HG03060 (cell line): ENCODE results near the gene FGGY.

Source experiments
- ATAC-seq: cut with Tn5 transposase; IDR thresholded peaks from one replicate; pipeline ENCODE4 v1.9.1; 2021; ENCODE audit warnings: low read depth, moderate number of reproducible peaks; ENCODE audit not compliant: unreplicated experiment

Gene FGGY

DNA sequence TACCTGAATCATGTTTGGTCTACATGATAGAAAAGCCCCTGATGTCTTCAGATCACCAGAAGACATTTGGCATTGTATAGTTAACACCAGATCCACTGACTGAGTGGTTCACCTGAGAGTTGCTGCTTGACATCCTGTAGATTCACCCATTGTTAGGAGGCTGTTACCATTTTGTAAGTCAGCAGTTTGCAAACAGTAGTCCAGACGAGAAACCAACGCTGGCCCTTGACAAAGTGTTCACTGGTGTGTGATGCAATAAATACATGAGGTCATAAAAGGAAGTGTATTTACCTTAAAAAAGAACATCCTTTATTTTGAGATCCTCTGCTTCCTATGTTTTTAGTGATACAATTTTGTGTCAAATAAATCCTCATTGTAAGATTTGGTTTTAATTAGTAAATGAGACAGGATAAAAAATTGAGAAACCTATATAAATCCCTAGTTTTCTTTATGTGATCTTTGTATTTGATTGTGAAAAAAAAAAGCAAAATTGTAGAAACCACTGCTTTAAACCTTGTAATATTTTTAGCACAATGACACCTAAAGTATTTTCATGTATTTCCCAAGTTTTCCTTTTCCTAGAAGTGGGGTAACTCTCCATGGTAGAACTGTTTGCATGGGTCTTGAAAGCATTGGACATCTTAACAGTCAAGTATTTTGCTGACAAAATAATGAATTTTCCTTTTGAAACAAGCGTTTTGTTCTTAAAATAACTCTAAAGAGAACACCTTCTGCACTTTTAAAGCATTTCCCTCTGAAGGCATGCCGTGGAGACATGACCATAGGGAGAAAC, 204.3 kb downstream of the FGGY start:
- no peak for ATAC-seq

DNA sequence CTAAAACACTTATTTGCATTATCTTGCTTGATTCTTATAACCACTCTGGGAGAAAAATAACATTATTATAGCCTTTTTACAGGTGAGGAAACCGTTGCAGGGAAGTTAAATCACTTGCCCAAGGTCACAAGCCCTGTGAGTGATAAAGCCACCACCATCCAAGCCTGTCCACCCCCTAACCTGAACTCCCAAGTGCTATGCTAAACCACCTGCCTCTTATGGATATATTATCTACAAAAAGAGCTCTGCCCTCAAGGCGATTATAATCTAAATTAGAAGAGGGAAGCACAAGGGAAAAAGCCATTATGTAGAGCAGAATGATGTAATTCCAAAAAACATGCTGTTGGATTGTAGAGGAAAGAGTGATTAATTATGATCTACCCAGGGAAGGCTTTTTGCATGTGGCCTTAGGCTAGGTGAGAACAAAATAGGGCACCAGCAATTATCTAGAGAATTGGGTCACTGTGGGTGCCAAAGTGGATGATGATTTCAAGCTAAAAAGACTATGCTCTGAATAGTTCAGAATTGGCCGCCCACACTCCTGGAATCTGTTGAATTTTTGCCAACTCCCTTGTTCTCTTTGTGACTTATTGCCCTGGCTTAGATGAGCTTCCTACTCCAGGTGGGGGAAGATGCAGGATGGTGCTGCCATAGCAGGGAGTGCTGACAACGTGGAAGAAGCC, 205.3 kb downstream of the FGGY start:
- no peak for ATAC-seq

- no peak for ATAC-seq
Measured at GRCh38 chr1:59504276-59504675, 207.4 kb downstream of the FGGY start.

GRCh38 chr1:59505596-59506028, 208.7 kb downstream of the FGGY start:
- ATAC-seq: no peak

- ATAC-seq: peak; percentile 71
Measured at GRCh38 chr1:59506952-59507351, 210.1 kb downstream of the FGGY start.

DNA sequence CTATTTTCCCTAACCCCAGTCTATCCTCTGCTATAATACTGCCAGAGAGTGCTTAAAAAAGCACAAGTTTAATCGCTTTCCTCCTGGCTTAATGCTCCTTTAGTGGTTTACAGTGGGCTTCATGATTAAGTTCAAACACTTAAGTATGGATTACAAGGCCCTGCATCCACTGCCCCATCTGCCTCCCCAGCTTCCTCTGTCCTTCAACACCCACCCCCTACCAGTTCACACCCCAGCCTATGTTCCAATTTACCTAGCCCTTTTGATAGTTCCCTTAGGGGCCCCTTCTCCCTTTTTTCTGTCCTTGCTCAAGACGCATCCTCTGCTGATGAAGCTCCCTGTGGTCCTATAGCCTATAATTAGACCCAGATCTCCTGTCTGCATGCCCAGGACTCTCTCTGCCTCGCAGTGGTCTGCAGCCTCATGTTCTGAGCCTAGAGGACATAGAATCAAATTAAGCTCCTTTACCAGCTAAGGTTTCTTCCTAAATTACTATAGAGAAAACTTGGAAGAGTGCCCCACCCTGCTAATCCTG, 212.5 kb downstream of the FGGY start:
- no peak for ATAC-seq

DNA sequence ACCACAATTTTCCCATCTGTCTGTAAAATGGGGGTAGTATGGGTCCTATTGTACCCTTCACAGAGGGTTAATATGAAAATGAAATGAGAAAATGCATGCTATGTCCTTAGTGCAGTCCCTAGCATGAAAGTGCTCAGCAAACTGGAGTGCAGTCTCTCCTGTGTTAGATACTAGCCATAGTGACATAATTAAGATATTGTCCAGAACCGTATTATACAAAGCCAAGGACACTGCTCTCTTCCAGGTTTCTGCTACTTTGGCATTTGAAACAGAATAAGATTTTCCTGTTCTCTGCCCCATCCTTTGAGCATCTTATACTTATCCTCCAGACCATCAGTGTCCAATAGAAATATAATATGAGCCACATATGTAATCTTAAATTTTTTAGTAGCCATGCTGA, 213.4 kb downstream of the FGGY start:
- no peak for ATAC-seq

- ATAC-seq: no peak
Measured at GRCh38 chr1:59511476-59512465, 214.9 kb downstream of the FGGY start.

DNA sequence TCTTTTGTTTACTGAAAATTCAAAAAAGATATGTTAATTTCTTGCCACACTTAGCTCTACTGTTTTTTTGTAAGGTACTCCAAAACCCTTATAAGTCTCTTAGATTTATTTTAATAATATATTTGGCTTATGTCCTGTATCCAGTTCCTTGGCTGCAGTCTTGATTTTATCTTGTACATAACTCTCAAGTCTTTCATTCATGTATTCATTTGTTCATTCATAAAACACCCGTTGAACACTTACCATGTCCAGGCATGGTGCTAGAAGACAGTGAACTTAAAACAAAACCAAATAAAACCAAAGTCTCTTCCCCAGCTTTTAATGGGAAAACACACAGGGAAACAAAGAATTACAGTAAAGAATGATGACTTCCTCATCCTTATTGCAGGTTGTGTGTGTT, 215.8 kb downstream of the FGGY start:
- no peak for ATAC-seq

- no peak for ATAC-seq
Measured at GRCh38 chr1:59514061-59514909, 217.4 kb downstream of the FGGY start.

- ATAC-seq: no peak
Measured at GRCh38 chr1:59516881-59517280, 220.0 kb downstream of the FGGY start.

DNA sequence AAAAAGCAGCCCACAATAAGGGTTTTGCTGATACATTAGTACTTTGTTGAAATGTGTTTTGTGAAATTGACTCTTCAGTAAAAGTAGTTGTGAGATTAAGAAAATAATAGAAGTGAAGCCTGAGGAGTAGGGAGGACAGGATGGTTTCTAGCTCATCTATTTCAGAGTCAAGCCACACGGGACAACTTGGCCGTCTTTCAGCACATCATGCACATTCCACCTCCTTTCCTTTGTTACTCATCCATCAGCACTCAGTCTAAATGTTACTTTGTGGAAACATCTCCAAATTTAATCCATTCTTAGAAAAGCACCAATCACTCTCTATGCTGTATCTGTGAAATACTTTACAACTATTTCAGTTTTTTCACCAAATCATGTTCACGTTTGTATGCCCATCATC, 223.3 kb downstream of the FGGY start:
- no peak for ATAC-seq

DNA sequence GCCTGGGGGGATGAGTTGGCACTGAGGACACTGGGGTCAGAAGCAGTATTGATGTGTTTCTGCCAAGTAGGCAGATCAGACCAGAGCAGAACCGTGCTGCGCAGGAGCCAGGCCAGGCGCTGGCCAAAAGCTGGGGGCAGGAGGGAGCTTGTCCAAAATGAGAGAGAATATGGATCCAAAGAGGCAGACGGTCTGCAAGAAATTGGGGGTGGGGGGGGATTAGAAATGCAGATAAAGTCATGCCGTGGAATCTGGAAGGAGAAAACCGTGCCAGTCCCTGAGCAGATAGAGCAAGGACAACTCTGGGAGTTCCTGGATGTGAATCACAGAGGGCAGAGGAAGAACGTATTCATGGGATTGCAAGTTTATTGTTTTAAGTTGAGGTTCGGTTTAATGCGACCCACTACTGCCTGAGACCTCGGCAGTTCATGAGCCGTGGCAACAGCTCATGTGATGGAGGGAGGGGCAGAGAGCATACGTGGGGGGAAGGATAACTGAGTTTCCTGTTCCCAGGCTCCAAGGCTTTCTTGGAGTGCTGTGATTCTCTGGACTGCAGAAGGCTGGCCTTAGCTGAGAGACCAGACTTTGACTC, 224.0 kb downstream of the FGGY start:
- ATAC-seq: no peak

GRCh38 chr1:59521456-59521855, 224.6 kb downstream of the FGGY start:
- no peak for ATAC-seq

GRCh38 chr1:59522925-59523505, 226.1 kb downstream of the FGGY start:
- no peak for ATAC-seq

GRCh38 chr1:59523745-59524450, 227.0 kb downstream of the FGGY start:
- ATAC-seq: no peak

- no peak for ATAC-seq
Measured at GRCh38 chr1:59526240-59526639, 229.3 kb downstream of the FGGY start.

- no peak for ATAC-seq
Measured at GRCh38 chr1:59528471-59528870, 231.6 kb downstream of the FGGY start.
